Keratinocyte (primary cell): ENCODE data around the gene ALLC.

Experiments
- CTCF ChIP-seq, 3 experiments: IDR thresholded peaks in 1 of 3; conservative IDR thresholded peaks in 1 of 3; optimal IDR thresholded peaks in 1 of 3; 2 replicates in 2 of 3; 3 replicates in 1 of 3; pipeline versions ENCODE3 to v1.5.1; 2011; ENCODE audit warnings: low read length in 3 of 3, mild to moderate bottlenecking in 3 of 3, moderate library complexity in 2 of 3, control low read depth in 1 of 3, inconsistent platforms in 1 of 3; ENCODE audit not compliant: insufficient read depth in 2 of 3; ENCODE audit errors: extremely low read depth in 1 of 3
- EZH2 ChIP-seq: IDR thresholded peaks from one replicate; pipeline ENCODE4 v1.6.1; 2012; ENCODE audit warnings: inconsistent platforms, mild to moderate bottlenecking, low read length, moderate library complexity

GRCh38 chr2:3680548-3681345 is 22.7 kb downstream of the ALLC start:
- TF ChIP-seq CTCF (optimal IDR thresholded peaks at IDR 0.05 in 1 of 3, IDR thresholded peaks at IDR 0.05 in 1 of 3, conservative IDR thresholded peaks at IDR 0.05 in 1 of 3; ENCODE audit: extremely low read depth in 1 of 3, insufficient read depth in 2 of 3, low read length in 3 of 3) (no peak), EZH2 (no peak)
